ES-I3 (cell line): ENCODE results near the gene RPL31.

Experiments
- H3K36me3 ChIP-seq: 2 replicates; pipeline ENCODE4 v1.6.1; 2013; ENCODE audit warnings: mild to moderate bottlenecking, low read length, control low read depth, moderate library complexity; ENCODE audit not compliant: insufficient read depth
- H3K4me1 ChIP-seq: 2 replicates; pipeline ENCODE4 v1.6.1; 2013; ENCODE audit warnings: mild to moderate bottlenecking, control low read depth, low read length; ENCODE audit not compliant: insufficient read depth
- H3K9ac ChIP-seq: 2 replicates; pipeline ENCODE4 v1.6.1; 2013; ENCODE audit warnings: low read depth, mild to moderate bottlenecking, low read length, moderate library complexity
- H3K9me3 ChIP-seq: 2 replicates; pipeline ENCODE4 v1.6.1; 2013; ENCODE audit warnings: mild to moderate bottlenecking, low read length, moderate library complexity; ENCODE audit not compliant: control insufficient read depth, insufficient read depth

RPL31 gene

GRCh38 chr2:101017371-101017770, 15.3 kb downstream of the RPL31 start:
- Histone ChIP-seq H3K9me3 (peaks cover 2% of the 10 kb centered on the region; the same call in 1 of the 2 replicates), H3K9ac (no peak overlapping the region), H3K4me1 (no peaks in the 10 kb centered on the region), H3K36me3 (peaks cover 5% of the 10 kb centered on the region)

- H3K9me3 ChIP-seq = peaks cover 2% of the 10 kb centered on the region; the same call in 1 of the 2 replicates
- H3K4me1 ChIP-seq = no peaks in the 10 kb centered on the region
- peaks cover 5% of the 10 kb centered on the region for H3K36me3 ChIP-seq
- H3K9ac ChIP-seq = no peak overlapping the region
Measured at GRCh38 chr2:101018934-101019333, 16.8 kb downstream of the RPL31 start.

DNA sequence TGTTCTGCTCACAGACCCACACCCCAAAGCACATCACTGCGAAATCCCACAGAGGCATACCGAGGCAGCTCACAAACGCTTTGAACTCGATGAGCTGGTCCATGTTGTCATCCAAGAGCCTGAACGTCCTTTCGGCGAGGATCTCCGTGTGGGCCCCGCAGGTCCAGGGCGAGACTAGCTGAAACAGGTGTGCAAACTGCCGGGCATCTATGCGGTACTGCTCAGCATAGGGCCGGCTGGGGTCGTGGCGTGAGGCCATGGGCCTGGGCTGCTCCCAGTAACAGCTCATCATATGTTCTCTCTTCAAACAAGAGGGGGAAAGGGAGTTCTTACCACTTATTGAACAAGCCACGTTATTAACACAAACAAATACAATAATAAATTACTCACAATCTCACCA, 20.1 kb downstream of the RPL31 start:
- peaks cover 5% of the 10 kb centered on the region for H3K36me3 ChIP-seq

DNA sequence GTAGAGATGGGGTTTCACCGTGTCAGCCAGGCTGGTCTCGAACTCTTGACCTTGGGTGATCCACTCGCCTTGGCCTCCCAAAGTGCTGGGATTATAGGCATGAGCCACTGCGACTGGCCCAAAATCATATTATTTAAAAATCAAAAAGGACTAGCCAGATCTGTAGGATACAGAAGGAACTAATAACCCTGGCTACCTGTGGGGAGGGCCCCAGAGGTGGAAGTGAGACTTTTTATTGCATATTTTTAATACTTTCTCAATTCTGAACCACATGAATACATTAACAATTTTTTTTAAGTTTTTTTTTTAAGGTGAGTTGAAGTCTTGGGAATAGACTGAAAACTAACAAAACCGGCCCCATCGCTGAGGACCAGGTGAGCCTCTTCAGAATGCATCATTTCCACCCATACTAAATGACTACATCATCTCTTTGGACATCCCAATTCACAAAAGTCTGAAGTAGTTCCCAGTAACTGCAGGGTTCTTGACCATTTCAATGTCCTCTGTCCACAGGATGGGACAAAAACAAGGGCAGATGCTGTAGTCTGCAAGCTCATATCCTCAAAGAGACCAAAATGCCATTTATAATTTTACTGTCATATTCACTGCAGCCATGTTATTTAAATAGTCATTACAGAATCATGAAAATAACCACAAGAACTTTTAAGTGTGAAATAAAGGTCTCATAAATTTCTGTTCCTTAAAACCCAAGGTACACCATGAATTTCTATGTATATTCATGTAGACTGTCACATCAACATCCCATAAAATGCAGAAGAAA, 21.4 kb downstream of the RPL31 start:
- Histone ChIP-seq H3K9me3 (no peaks in the 10 kb centered on the region), H3K4me1 (peaks cover 14% of the 10 kb centered on the region), H3K36me3 (peaks cover 10% of the 10 kb centered on the region; the same call in 1 of the 2 replicates), H3K9ac (no peak overlapping the region)

More for the DNA sequence above, 20.1 kb downstream of the RPL31 start:
- Histone ChIP-seq H3K4me1 (peaks cover 14% of the 10 kb centered on the region), H3K9ac (no peak overlapping the region), H3K9me3 (no peaks in the 10 kb centered on the region)

DNA sequence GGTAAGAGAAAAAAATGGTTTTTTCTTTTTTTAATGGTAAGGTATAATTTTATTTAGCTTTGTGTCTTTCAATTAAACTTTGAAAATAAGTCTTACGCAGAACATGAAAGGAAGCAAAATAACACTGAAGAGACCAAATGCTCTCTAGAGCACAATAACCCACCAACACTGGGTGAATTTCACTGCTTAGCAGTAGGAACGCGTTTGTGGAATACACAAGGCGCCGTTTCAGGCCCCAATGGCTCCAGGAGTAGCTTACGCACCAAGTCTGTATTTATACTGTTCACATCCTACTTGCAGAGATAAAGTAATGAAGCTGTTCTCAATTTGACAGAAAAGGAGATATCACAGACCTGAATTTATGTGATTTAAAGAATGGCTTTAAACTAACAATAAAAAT, 23.5 kb downstream of the RPL31 start:
- no peaks in the 10 kb centered on the region for H3K9me3 ChIP-seq
- no peak overlapping the region for H3K9ac ChIP-seq

GRCh38 chr2:101026253-101026701, 24.2 kb downstream of the RPL31 start:
- no peak overlapping the region for H3K9ac ChIP-seq
- H3K36me3 ChIP-seq = peaks cover 8% of the 10 kb centered on the region; the same call in 1 of the 2 replicates
- H3K4me1 ChIP-seq = peaks cover 14% of the 10 kb centered on the region
- H3K9me3 ChIP-seq = no peaks in the 10 kb centered on the region

More for the DNA sequence above, 23.5 kb downstream of the RPL31 start:
- Histone ChIP-seq H3K4me1 (peaks cover 14% of the 10 kb centered on the region), H3K36me3 (peaks cover 8% of the 10 kb centered on the region; the same call in 1 of the 2 replicates)

DNA sequence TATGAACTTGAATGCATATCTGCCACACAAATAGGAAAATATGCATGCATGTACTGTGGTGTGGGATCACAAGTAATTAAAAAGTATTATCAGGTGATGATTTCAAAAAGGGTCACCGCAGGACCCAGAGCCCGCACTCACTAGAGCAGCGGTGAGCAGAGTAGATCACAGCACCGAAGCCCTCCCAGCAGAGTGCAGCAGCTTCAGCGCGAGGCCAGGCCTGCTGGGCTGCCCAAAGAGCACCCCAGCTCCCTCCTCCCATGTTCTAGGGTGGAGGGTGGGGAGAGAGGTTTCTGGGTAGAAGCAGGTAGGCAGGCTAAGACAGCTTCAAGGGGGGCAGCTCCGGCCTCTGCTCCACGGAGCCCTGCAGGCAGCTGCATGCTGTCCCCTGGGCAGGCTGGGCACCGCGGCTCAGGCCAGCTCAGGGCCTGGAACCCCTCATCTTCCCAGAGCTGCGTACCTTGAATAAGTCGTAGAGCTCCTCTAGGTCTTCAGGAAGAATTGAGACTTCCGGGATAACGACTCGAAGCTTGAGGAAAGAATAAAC, 24.9 kb downstream of the RPL31 start:
- Histone ChIP-seq H3K9me3 (no peaks in the 10 kb centered on the region), H3K9ac (no peak overlapping the region), H3K36me3 (peaks cover 8% of the 10 kb centered on the region; the same call in 1 of the 2 replicates), H3K4me1 (peaks cover 14% of the 10 kb centered on the region)

DNA sequence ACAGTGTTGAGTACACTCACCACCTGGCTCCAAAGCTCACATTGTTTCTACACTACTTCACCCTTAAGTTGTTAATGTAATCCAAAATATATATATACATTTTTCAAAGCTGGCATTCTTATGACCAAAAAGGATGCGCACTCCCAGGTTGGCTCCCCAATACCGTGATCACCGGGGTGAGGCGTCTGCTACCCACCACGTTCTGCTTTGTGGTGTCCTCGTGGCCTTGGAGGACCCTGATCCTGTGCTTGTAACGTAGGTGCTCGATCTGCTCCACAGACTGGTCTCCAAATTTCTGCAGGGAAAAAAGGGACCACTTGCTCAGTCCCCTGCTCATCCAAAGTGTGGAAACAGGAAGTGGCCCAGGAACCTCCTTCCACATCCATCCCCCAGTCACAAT, 25.8 kb downstream of the RPL31 start:
- no peak overlapping the region for H3K9ac ChIP-seq
- peaks cover 8% of the 10 kb centered on the region; the same call in 1 of the 2 replicates for H3K36me3 ChIP-seq
- H3K4me1 ChIP-seq = peaks cover 14% of the 10 kb centered on the region
- H3K9me3 ChIP-seq = no peaks in the 10 kb centered on the region

- Histone ChIP-seq H3K9me3 (no peaks in the 10 kb centered on the region), H3K9ac (no peak overlapping the region), H3K4me1 (peaks cover 9% of the 10 kb centered on the region), H3K36me3 (peaks cover 8% of the 10 kb centered on the region)
Measured at GRCh38 chr2:101030866-101031554, 28.9 kb downstream of the RPL31 start.

GRCh38 chr2:101032084-101032776, 30.1 kb downstream of the RPL31 start:
- Histone ChIP-seq H3K9ac (no peak overlapping the region), H3K36me3 (peaks cover 8% of the 10 kb centered on the region), H3K4me1 (no peaks in the 10 kb centered on the region), H3K9me3 (no peaks in the 10 kb centered on the region)

GRCh38 chr2:101036562-101036961, 34.5 kb downstream of the RPL31 start:
- Histone ChIP-seq H3K36me3 (peaks cover 4% of the 10 kb centered on the region; the same call in 1 of the 2 replicates), H3K4me1 (no peaks in the 10 kb centered on the region)

GRCh38 chr2:101037161-101037755, 35.2 kb downstream of the RPL31 start:
- no peaks in the 10 kb centered on the region for H3K9me3 ChIP-seq
- no peaks in the 10 kb centered on the region for H3K4me1 ChIP-seq
- H3K9ac ChIP-seq = no peak overlapping the region
- peaks cover 4% of the 10 kb centered on the region; the same call in 1 of the 2 replicates for H3K36me3 ChIP-seq

More at GRCh38 chr2:101036562-101036961, 34.5 kb downstream of the RPL31 start:
- Histone ChIP-seq H3K9ac (no peak overlapping the region), H3K9me3 (no peaks in the 10 kb centered on the region)

DNA sequence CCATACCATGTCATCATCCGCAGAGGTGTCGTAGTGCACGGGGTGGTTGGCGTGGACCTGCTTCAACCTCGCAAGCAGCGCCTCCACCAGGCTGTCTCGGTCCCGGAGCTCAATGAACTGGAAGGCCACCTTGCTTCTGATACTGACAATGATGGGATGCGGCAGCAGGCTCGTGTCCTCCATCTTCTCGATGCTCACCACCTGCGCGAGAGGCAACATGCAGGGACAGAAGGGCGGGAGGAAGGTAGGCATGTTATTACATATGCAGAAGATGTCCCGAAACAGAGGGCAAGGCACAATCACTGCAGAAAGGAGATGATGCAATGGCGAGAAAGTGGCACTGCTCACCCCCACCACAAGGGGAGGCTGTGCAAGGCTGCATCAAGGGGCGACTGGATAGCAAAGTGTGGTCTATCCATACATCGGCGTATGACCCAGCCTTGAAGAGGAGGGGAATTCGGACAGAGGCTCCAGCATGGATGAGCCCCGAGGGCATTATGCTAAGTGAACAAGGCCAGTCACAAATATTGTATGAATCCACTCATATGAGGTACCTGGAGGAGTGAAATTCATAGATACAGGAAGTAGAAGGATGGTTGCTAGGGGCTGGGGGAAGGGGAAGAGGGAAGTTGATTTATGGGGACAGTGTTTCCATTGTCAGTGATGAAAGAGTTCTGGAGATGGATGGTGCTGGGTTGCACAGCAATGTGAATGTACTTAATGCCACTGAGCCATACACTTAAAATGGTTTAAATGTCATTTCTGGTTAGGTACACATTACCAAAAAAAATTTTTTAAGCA, 36.6 kb downstream of the RPL31 start:
- no peaks in the 10 kb centered on the region for H3K9me3 ChIP-seq
- H3K4me1 ChIP-seq = no peaks in the 10 kb centered on the region
- H3K9ac ChIP-seq = no peak overlapping the region
- H3K36me3 ChIP-seq = peaks cover 4% of the 10 kb centered on the region; the same call in 1 of the 2 replicates
